GM12891 (cell line): ENCODE measurements around the gene PDXP.

Experiments used
- DNase-seq: peaks from one replicate; pipeline ENCODE4 v3.0.0; 2011; ENCODE audit warnings: low spot score; ENCODE audit not compliant: insufficient read length
- FAIRE-seq: peaks from 2 replicates; lab custom pipeline; 2011; peaks lifted over from hg19 to GRCh38; lab: Jason Lieb, UNC
- PAX5 ChIP-seq: IDR thresholded peaks from 2 replicates; pipeline ENCODE4 v1.6.1; 2011; ENCODE audit warnings: low read length, moderate library complexity, mild to moderate bottlenecking; ENCODE audit not compliant: insufficient read depth, severe bottlenecking
- POLR2A ChIP-seq: IDR thresholded peaks from 2 replicates; pipeline ENCODE4 v1.6.1; 2011; ENCODE audit warnings: low read depth, low read length, control low read depth
- POLR2AphosphoS5 ChIP-seq: IDR thresholded peaks from 2 replicates; pipeline ENCODE4 v1.6.1; 2011; ENCODE audit warnings: low read depth, low read length, control low read depth
- POU2F2 ChIP-seq: IDR thresholded peaks from 2 replicates; pipeline ENCODE4 v1.6.1; 2011; ENCODE audit warnings: low read depth, mild to moderate bottlenecking, control low read depth, low read length, moderate library complexity
- SPI1 ChIP-seq: IDR thresholded peaks from 2 replicates; pipeline ENCODE4 v1.6.1; 2011; ENCODE audit warnings: low read depth, low read length, control low read depth
- TAF1 ChIP-seq: IDR thresholded peaks from 2 replicates; pipeline ENCODE4 v1.6.1; 2011; ENCODE audit warnings: low read depth, low read length, control low read depth

The PDXP gene

DNA sequence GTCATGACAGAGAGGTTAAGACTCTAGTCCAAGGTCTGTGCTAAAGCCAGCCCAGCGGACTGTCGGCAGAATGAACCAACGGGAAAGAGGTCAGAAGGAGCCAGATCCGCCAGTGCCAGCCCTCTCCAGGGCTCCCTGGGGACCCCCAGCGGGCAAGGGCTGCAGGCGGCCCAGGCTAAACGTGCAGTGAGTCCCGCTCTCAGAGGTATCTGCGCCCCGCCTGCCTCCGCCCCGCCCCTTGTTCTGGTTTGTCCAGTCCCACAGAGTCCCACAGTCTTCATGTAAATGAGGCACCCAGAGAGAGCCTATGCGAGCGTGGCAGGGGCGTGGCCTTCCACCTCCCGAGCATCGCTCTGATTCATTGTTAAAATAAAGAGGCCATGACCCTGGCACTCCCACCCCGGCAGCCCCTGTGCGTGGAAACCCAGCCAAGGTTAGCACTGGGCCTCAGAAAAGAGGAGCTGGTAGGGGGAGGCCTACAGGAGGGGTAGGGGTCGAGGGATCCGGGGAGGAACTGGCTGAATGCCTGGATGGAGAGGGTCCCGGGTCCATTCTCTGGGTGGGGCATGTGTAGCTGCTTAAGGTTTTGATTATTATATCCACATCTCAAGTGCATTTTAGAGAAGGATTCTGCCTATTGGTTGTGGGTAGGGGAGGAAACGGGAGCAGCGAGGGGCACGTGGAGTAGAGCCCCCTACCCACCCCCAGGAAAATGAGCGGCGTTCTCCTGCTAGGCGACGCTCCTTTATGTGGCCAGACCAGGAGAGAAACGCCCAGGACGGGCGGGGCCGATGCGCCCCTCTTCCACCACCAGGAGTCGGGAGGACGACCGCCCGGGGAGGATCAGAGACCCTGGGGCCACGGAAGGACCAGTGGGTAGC is 38.4 kb downstream of the PDXP start, which contains the start of gene TRIOBP:
Gene TRIOBP, plus strand, starts transcription at position 392 of the 881 bp plus-strand sequence. CDS start 4,318 bp downstream, outside the sequence.
- DNase-seq (peak; percentile 84), FAIRE-seq (peak; percentile 90)
- TF ChIP-seq TAF1 (no peak), POLR2AphosphoS5 (no peak), SPI1 (no peak), POU2F2 (no peak), PAX5 (no peak), POLR2A (no peak)

DNA sequence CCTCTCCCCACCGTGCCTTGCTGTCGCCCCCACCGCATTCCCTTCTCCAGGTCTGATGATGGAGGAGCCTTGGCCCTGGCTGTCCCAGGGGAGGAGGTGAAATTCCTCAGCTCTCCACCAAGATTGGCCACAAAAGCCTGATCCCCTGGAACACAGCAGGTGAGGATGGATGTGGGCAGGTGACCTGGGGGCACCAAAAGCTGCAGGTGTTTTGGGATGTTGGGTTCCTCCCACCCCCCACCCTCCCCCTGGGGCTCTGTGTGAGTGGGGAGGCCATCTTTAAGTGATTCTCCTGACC is 39.0 kb downstream of the PDXP start:
- FAIRE-seq (no peak), DNase-seq (no peak)
- TF ChIP-seq SPI1 (no peak), POLR2AphosphoS5 (no peak), POU2F2 (no peak), POLR2A (no peak), TAF1 (no peak), PAX5 (no peak)

DNA sequence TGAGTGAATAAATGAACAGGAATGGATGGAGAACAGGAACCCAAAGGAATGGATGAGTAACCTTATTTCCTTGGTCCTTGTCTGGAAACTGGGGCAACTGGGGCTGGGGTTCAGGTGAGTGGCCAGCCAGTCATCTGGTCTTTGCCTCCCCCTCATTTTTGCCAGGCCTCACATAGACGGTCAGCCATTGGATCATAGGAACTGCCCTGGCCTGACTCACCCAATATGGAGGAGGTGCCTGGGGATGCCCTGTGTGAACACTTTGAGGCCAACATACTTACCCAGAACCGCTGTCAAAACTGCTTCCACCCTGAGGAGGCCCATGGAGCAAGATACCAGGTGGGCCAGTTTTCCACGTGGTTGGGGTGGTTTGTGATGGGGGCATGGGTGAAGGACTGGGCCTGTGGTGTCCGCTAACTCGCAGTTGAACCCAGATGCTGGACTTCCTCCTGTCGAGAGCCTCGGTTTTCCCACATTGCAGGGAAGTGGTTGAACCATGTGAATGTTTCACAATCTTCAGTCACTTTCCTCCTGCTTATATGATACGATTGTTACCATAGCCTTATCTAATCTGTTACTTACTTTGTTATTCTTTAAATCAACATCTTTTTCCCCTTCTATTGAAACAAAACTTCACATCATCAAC is 42.7 kb downstream of the PDXP start:
- no peak for DNase-seq
- FAIRE-seq = no peak
- no peak for TF ChIP-seq POLR2AphosphoS5
- TF ChIP-seq SPI1 = no peak
- TF ChIP-seq PAX5 = no peak
- no peak for TF ChIP-seq POU2F2
- no peak for TF ChIP-seq TAF1
- no peak for TF ChIP-seq POLR2A

DNA sequence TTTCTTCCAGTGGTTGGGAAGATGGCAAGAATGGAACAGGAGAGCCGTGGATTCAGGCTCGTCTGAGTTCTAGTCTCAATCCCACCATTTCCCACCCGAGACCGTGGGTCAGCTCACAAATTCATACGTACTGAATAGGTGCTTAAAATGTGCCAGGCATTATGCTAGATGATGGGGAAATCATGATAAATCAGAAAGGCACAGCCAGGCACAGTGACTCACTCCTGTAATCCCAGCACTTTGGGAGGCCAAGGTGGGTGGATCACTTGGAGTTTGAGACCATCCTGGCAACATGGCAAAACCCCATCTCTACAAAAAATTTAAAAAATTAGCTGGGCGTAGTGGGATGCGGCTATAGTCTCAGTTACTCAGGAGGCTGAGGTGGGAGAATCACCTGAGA is 45.4 kb downstream of the PDXP start:
- FAIRE-seq (no peak), DNase-seq (no peak)

DNA sequence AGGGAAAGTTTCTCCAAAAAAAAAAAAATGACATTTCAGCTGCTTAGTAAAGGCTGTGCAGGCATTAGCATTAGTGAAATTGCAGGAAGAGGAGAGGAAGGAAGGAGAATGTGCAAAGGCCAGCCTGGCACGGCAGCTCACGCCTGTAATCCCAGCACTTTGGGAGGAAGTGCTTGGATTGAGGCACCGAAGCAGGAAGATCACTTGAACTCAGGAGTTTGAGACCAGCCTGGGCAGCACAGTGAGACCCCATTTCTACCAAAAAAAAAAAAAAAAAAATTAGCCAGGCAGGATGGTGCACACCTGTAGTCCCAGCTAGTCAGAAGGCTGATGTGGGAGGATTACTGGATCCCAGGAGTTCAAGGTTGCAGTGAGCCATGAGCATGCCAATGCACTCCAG is 46.1 kb downstream of the PDXP start:
- no peak for FAIRE-seq
- no peak for DNase-seq
- TF ChIP-seq SPI1 (no peak), POLR2A (no peak), PAX5 (no peak), POU2F2 (no peak), TAF1 (no peak), POLR2AphosphoS5 (no peak)

More for the DNA sequence above, 45.4 kb downstream of the PDXP start:
- no peak for TF ChIP-seq SPI1
- no peak for TF ChIP-seq POLR2AphosphoS5
- no peak for TF ChIP-seq POU2F2
- TF ChIP-seq TAF1 = no peak
- no peak for TF ChIP-seq PAX5
- TF ChIP-seq POLR2A = no peak

DNA sequence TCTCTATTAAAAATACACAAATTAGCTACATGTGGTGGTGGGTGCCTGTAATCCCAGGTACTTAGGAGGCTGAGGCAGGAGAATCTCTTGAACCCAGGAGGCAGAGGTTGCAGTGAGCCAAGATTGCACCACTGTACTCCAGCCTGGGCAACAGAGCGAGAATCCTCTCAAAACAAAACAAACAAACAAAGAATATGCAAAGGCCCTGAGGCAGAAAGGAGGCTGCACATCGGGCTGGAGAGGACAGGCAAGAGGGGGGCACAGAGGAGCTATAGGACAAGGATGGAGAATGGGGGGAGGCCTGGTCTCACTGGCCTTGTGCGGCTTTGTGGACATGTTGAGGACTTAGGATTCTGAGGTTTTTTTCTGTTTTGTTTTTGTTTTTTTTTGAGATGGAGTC is 46.7 kb downstream of the PDXP start:
- TF ChIP-seq POU2F2 (no peak), TAF1 (no peak), POLR2AphosphoS5 (no peak)
- no peak for DNase-seq
- FAIRE-seq = no peak

DNA sequence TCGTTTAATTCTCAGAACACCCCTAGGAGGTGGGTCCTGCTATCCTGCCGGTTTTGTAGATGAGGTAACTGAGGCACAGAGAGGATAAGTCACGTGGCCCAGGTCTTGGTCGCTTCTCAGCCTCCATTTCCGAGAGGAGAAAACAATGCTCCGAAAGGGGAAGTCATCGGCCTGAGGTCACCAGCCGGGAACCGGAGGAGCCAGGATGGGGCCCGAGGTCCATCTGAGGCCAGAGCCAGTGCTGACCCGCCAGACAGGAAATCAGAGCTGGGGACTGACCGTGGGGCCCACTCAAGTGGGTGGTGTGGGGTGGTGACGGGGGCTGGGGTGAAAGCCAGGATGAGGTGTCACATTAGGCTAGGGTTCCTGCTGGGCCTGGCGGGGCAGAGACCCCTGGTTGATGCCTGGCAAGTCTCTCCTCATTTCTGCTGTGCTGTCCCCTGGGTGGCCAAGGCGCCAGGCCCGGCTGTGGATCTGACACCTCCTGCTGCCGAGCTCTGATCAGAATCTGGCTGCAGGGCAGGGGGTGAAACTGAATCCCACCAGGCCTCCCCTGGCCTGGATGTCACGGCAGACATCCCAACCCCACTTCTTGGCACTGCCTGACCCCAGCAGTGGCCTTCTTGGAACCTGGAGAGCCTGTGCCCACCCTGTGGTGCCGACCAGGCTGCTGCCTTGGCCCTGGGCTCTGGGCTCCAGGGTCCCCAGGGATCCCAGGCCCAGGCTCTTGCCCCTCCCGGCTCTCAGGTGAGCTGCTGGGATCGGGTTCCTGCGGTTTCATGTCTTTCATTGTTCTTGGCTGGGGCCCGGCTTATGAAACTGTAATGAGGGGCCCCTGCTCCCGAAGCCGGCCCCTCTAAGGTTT is 50.3 kb downstream of the PDXP start:
- DNase-seq = no peak
- TF ChIP-seq SPI1 = no peak
- no peak for TF ChIP-seq TAF1
- TF ChIP-seq POU2F2 = no peak
- no peak for TF ChIP-seq POLR2A
- TF ChIP-seq POLR2AphosphoS5 = no peak
- TF ChIP-seq PAX5 = no peak
- FAIRE-seq = no peak

DNA sequence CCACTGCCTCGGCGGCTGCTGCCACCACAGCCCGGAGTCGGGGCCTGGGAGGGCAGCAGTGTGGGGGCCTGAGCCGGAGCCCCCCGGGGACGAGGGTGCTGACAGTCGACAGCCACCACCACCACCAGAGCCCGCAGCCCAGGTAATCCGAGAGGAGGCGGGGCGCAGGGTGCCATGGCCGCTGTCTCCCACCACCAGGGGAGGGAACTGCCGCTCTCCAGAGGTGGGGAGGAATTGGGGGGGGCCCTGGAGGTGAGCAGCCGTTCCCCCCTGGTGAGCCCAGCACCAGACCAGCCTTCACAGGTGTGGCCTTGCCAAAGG is 50.9 kb downstream of the PDXP start:
- FAIRE-seq (no peak), DNase-seq (no peak)
- TF ChIP-seq POU2F2 (no peak), PAX5 (no peak), POLR2A (no peak), SPI1 (no peak), TAF1 (no peak), POLR2AphosphoS5 (no peak)

DNA sequence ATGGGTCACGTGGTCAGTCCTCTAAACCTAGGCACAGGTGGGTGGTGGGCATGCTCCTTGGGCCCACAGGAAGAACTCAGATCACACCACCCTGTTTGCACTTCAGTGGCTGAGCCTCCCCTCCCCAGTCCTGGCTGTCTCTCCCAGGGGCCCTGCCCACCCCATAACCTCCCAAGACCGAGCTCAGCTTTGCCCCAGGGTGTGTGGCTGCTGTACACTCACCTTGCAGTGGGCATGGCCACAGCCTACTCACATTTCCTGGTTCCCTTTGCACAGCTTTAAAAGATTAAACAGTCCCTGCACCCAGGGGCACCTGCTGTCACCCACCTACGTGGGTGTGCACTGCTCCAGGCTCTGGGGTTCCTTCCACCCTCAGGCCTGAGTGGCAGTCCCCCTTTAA is 52.2 kb downstream of the PDXP start:
- no peak for FAIRE-seq
- TF ChIP-seq POU2F2 = no peak
- TF ChIP-seq PAX5 = no peak
- TF ChIP-seq TAF1 = no peak
- no peak for TF ChIP-seq POLR2AphosphoS5
- no peak for TF ChIP-seq SPI1
- no peak for TF ChIP-seq POLR2A
- no peak for DNase-seq
